IMR-90 (cell line): Measurements from ENCODE around the gene PXT1. TPM values are rescaled to one million over a fixed set of nuclear protein-coding genes. Genes with fewer than 3 reads are reported as not detected.

Experiments
- ATAC-seq: fragments of 200-7000 bp; cut with Tn5 transposase; 2 replicates; pipeline ENCODE4 v1.9.1; 2020; ENCODE audit warnings: low read depth, mild to moderate bottlenecking, moderate library complexity
- BruUV-seq: library from RNA; stranded (reverse); fragments of 400-500 nt; replicated peaks from 2 replicates; lab custom pipeline; 2021; lab: Mats Ljungman, UMichigan
- CTCF ChIA-PET: fragments of 300-600 bp; formaldehyde crosslinking; extraction: SDS; loops from one replicate; lab custom pipeline; 2021; ENCODE audit warnings: antibody characterized with exemption; lab: Yijun Ruan, JAX
- POLR2A ChIA-PET: fragments of 300-600 bp; sonication (Branson Sonifier 250); formaldehyde crosslinking; loops from one replicate; lab custom pipeline; 2022; ENCODE audit warnings: antibody characterized with exemption; ENCODE audit not compliant: unreplicated experiment; lab: Charles Lee
- DNase-seq: peaks from one replicate; pipeline ENCODE4 v3.0.0; 2013
- H2AFZ ChIP-seq: replicated peaks from 2 replicates; pipeline ENCODE3; 2013; ENCODE audit warnings: low read length, mild to moderate bottlenecking; ENCODE audit not compliant: poor library complexity
- H2AK5ac ChIP-seq: 2 replicates; pipeline ENCODE4 v1.6.1; 2013; ENCODE audit warnings: low read depth, low read length, inconsistent platforms
- H2AK9ac ChIP-seq: replicated peaks from 2 replicates; pipeline ENCODE3; 2013; ENCODE audit warnings: mild to moderate bottlenecking, low read depth, low read length, moderate library complexity; ENCODE audit not compliant: poor library complexity
- H2BK120ac ChIP-seq: 2 replicates; pipeline ENCODE4 v1.6.1; 2013; ENCODE audit warnings: low read depth, low read length, inconsistent platforms
- H2BK15ac ChIP-seq: 3 replicates; pipeline ENCODE4 v1.6.1; 2013; ENCODE audit warnings: low read depth, low read length, inconsistent platforms
- H2BK20ac ChIP-seq: 2 replicates; pipeline ENCODE4 v1.6.1; 2013; ENCODE audit warnings: low read depth, mild to moderate bottlenecking, inconsistent platforms, low read length, moderate library complexity
- H2BK5ac ChIP-seq: 2 replicates; pipeline ENCODE4 v1.6.1; 2013; ENCODE audit warnings: mild to moderate bottlenecking, low read depth, low read length, inconsistent platforms; ENCODE audit not compliant: poor library complexity, severe bottlenecking
- H3K14ac ChIP-seq: replicated peaks from 2 replicates; pipeline ENCODE4 v1.6.1; 2013; ENCODE audit warnings: low read depth, low read length, inconsistent platforms
- H3K18ac ChIP-seq: 2 replicates; pipeline ENCODE4 v1.6.1; 2013; ENCODE audit warnings: low read depth, low read length, control low read depth
- H3K23ac ChIP-seq: 2 replicates; pipeline ENCODE4 v1.6.1; 2013; ENCODE audit warnings: low read depth, low read length, inconsistent platforms
- H3K27ac ChIP-seq: 2 replicates; pipeline ENCODE4 v1.5.1; 2013; ENCODE audit warnings: mild to moderate bottlenecking, control low read depth, low read length; ENCODE audit not compliant: insufficient read depth
- H3K27me3 ChIP-seq: 2 replicates; pipeline ENCODE4 v1.6.1; 2013; ENCODE audit warnings: low read length; ENCODE audit not compliant: control insufficient read depth, insufficient read depth
- H3K36me3 ChIP-seq: 2 replicates; pipeline ENCODE4 v1.6.1; 2013; ENCODE audit warnings: low read length, mixed read lengths; ENCODE audit not compliant: control insufficient read depth, insufficient read depth
- H3K4ac ChIP-seq: 2 replicates; pipeline ENCODE4 v1.6.1; 2013; ENCODE audit warnings: low read depth, low read length, inconsistent platforms
- H3K4me1 ChIP-seq: 2 replicates; pipeline ENCODE4 v1.6.1; 2013; ENCODE audit warnings: low read length, mixed read lengths; ENCODE audit not compliant: control insufficient read depth, insufficient read depth
- H3K4me2 ChIP-seq: 2 replicates; pipeline ENCODE4 v1.6.1; 2013; ENCODE audit warnings: low read depth, mild to moderate bottlenecking, control low read depth, low read length, moderate library complexity
- H3K4me3 ChIP-seq: 2 replicates; pipeline ENCODE4 v1.5.1; 2013; ENCODE audit warnings: low read depth, mild to moderate bottlenecking, control low read depth, low read length, moderate library complexity; ENCODE audit not compliant: insufficient read depth
- H3K56ac ChIP-seq: 2 replicates; pipeline ENCODE4 v1.6.1; 2013; ENCODE audit warnings: low read length, inconsistent platforms; ENCODE audit not compliant: insufficient read depth; ENCODE audit errors: extremely low read depth
- H3K79me1 ChIP-seq, 2 experiments: 2 replicates each; pipeline ENCODE4 v1.6.1; 2013; ENCODE audit warnings: low read length in 2 of 2, inconsistent platforms in 1 of 2, low read depth in 1 of 2
- H3K9ac ChIP-seq: 2 replicates; pipeline ENCODE4 v1.6.1; 2013; ENCODE audit warnings: low read depth, low read length, control low read depth
- H3K9me1 ChIP-seq: 2 replicates; pipeline ENCODE4 v1.6.1; 2013; ENCODE audit warnings: low read length, inconsistent platforms; ENCODE audit not compliant: insufficient read depth
- H3K9me3 ChIP-seq: 2 replicates; pipeline ENCODE4 v1.6.1; 2013; ENCODE audit warnings: low read length; ENCODE audit not compliant: control insufficient read depth, insufficient read depth
- H4K20me1 ChIP-seq: 2 replicates; pipeline ENCODE4 v1.6.1; 2013; ENCODE audit warnings: low read length, inconsistent platforms; ENCODE audit not compliant: insufficient read depth
- H4K5ac ChIP-seq: 2 replicates; pipeline ENCODE4 v1.6.1; 2013; ENCODE audit warnings: mild to moderate bottlenecking, low read depth, low read length, control low read depth
- H4K8ac ChIP-seq, 2 experiments: 2 replicates each; pipeline ENCODE4 v1.6.1; 2013; ENCODE audit warnings: low read depth in 2 of 2, low read length in 2 of 2, control low read depth in 1 of 2, inconsistent platforms in 1 of 2
- H4K91ac ChIP-seq: 2 replicates; pipeline ENCODE4 v1.6.1; 2013; ENCODE audit warnings: low read depth, low read length, inconsistent platforms; ENCODE audit not compliant: insufficient read depth
- BHLHE40 ChIP-seq: fragments of 150-350 bp; IDR thresholded peaks from 2 replicates; pipeline ENCODE4 v1.6.1; 2016; ENCODE audit warnings: mild to moderate bottlenecking, low read depth, low read length
- CEBPB ChIP-seq: IDR thresholded peaks from 2 replicates; pipeline ENCODE4 v1.6.1; 2012; ENCODE audit warnings: low read depth, low read length, improper control_type of control experiment
- CHD1 ChIP-seq: IDR thresholded peaks from 2 replicates; pipeline ENCODE4 v1.6.1; 2012; ENCODE audit warnings: low read depth, low read length, improper control_type of control experiment
- CTCF ChIP-seq: conservative IDR thresholded peaks from 2 replicates; pipeline ENCODE4 v1.5.1; 2012; ENCODE audit warnings: mild to moderate bottlenecking, low read depth, low read length, improper control_type of control experiment
- ELK1 ChIP-seq: fragments of 150-350 bp; IDR thresholded peaks from 2 replicates; pipeline ENCODE4 v1.6.1; 2016; ENCODE audit warnings: low read depth, mild to moderate bottlenecking, low read length, moderate library complexity, borderline replicate concordance
- FOS ChIP-seq: fragments of 150-350 bp; IDR thresholded peaks from 2 replicates; pipeline ENCODE4 v1.6.1; 2016; ENCODE audit warnings: low read depth, low read length
- MAFK ChIP-seq: IDR thresholded peaks from 2 replicates; pipeline ENCODE4 v1.6.1; 2012; ENCODE audit warnings: low read depth, low read length, improper control_type of control experiment
- MAZ ChIP-seq: IDR thresholded peaks from 2 replicates; pipeline ENCODE4 v1.6.1; 2012; ENCODE audit warnings: low read depth, mild to moderate bottlenecking, low read length, improper control_type of control experiment, moderate library complexity, borderline replicate concordance
- POLR2A ChIP-seq: IDR thresholded peaks from 2 replicates; pipeline ENCODE4 v1.6.1; 2012; ENCODE audit warnings: mild to moderate bottlenecking, low read depth, low read length
- RCOR1 ChIP-seq: IDR thresholded peaks from 2 replicates; pipeline ENCODE4 v1.6.1; 2012; ENCODE audit warnings: mild to moderate bottlenecking, low read length, improper control_type of control experiment; ENCODE audit not compliant: insufficient replicate concordance
- RFX5 ChIP-seq: IDR thresholded peaks from 2 replicates; pipeline ENCODE4 v1.8.0; 2012; ENCODE audit warnings: low read depth, mild to moderate bottlenecking, low read length, moderate library complexity
- WGBS, 2 experiments: methylation state at CpG; one replicate each; pipeline versions ENCODE4 v1.1.5 to v1.1.7; 2013; ENCODE audit warnings: missing lambda C conversion rate in 2 of 2; ENCODE audit not compliant: insufficient read length in 1 of 2; ENCODE audit errors: extremely low coverage in 2 of 2; 5-methylcytosine and 5-hydroxymethylcytosine counted together
- dilution Hi-C: fragments of 300-500 bp; cut with HindIII; formaldehyde crosslinking; loops from one replicate; pipeline ENCODE4 v1.14.3; 2018; ENCODE audit warnings: low sequenced_read_pairs; ENCODE audit not compliant: unreplicated experiment
- in situ Hi-C: fragments of 300-500 bp; cut with MboI; formaldehyde crosslinking; loops from 3 replicates; pipeline ENCODE4 v1.14.3; 2019; ENCODE audit warnings: low sequenced_read_pairs, inconsistent platforms, mixed read lengths
- intact Hi-C: fragments of 100-400 bp; cut with micrococcal nuclease; formaldehyde crosslinking; loops from 2 replicates; pipeline ENCODE4 v1.10.0; 2022
- polyA plus RNA-seq, 3 experiments: library from polyadenylated mRNA; depleted of rRNA; stranded (reverse); fragments of >200 nt; gene quantifications; 2 replicates each; pipeline ENCODE4 v1.2.3, GENCODE V29; 2012; ENCODE audit warnings: low replicate concordance in 1 of 3
- total RNA-seq: library from RNA; depleted of rRNA; stranded (reverse); fragments of >200 nt; gene quantifications from 2 replicates; pipeline ENCODE4 v1.2.3, GENCODE V29; 2012

Gene PXT1
- total and polyA plus RNA-seq, 2 of the 4 experiments (the other 2 are of a cell fraction), result not detected

- H3K4ac ChIP-seq, result no peak overlapping the region
- intact Hi-C loops, result no loop called here
- no peak overlapping the region for H3K14ac ChIP-seq
- H2BK120ac ChIP-seq, result no peak overlapping the region
- dilution Hi-C loops, result no loop called here
- no peak overlapping the region for H2BK5ac ChIP-seq
- no peak overlapping the region for H2AK5ac ChIP-seq
- no peak overlapping the region for H2AFZ ChIP-seq
- H3K18ac ChIP-seq, result no peak overlapping the region
- POLR2A ChIA-PET, result no interaction called here
- no peak overlapping the region for H2BK20ac ChIP-seq
- CTCF ChIA-PET, result no interaction called here
- H3K36me3 ChIP-seq, result 0 out of 2 replicates have a peak, but pooled peaks cover under 1% of the 10 kb centered on the region
- no peak overlapping the region; the same call in 1 of the 2 replicates for H3K4me2 ChIP-seq
- no peak overlapping the region for H3K27ac ChIP-seq
- H3K27me3 ChIP-seq, result no peaks in the 10 kb centered on the region
- H3K23ac ChIP-seq, result 0 out of 2 replicates have a peak overlapping the region, but pooled peaks have one; percentile 8
- BruUV-seq, result no TSS peak
- no peak overlapping the region for H4K91ac ChIP-seq
- H3K4me1 ChIP-seq, result peaks cover 8% of the 10 kb centered on the region
- H4K20me1 ChIP-seq, result peaks cover 84% of the 10 kb centered on the region
- H4K8ac ChIP-seq, result no peak overlapping the region; a peak in 1 of 4 replicates
- ATAC-seq (no peak), DNase-seq (no peak)
- no peaks in the 10 kb centered on the region for H3K9me3 ChIP-seq
- H3K4me3 ChIP-seq, result no peak overlapping the region
- no peak overlapping the region for H4K5ac ChIP-seq
- peaks cover 16 to 76% of the 10 kb centered on the region in 2 experiments for H3K79me1 ChIP-seq
- WGBS, 2 experiments, result no CpG with 5 or more reads among the region's 3 CpGs
- H2BK15ac ChIP-seq, result no peak overlapping the region
- no peak overlapping the region for H3K56ac ChIP-seq
- in situ Hi-C loops, result no loop called here
- TF ChIP-seq RFX5, result no peak
- TF ChIP-seq CTCF, result no peak
- TF ChIP-seq MAZ, result no peak
- no peak for TF ChIP-seq FOS
- no peak for TF ChIP-seq MAFK
- no peak for TF ChIP-seq POLR2A
- no peak for TF ChIP-seq CHD1
- no peak for TF ChIP-seq ELK1
- TF ChIP-seq BHLHE40, result no peak
- no peak for TF ChIP-seq RCOR1
- TF ChIP-seq CEBPB, result no peak
- no peak overlapping the region for H2AK9ac ChIP-seq
- peaks cover 5% of the 10 kb centered on the region for H3K9me1 ChIP-seq
- H3K9ac ChIP-seq, result no peak overlapping the region
Measured at GRCh38 chr6:36461646-36462045, 19.0 kb upstream of the PXT1 start.
